ENCODE results near the gene RNF145. TPM values are rescaled to one million over a fixed set of nuclear protein-coding genes. Genes with fewer than 3 reads are reported as not detected.
"Not testable (repeated sequence)": the region's sequence is repeated elsewhere in the genome, so short reads cannot be mapped to it uniquely, and the experiment has no call there.

Gene RNF145
- total RNA-seq, 1 donor from 2014 or later: 93.1 TPM

GRCh38 chr5:159166416-159166815 lies 42.9 kb downstream of the RNF145 start:
- TF ChIP-seq, protein P1, sequence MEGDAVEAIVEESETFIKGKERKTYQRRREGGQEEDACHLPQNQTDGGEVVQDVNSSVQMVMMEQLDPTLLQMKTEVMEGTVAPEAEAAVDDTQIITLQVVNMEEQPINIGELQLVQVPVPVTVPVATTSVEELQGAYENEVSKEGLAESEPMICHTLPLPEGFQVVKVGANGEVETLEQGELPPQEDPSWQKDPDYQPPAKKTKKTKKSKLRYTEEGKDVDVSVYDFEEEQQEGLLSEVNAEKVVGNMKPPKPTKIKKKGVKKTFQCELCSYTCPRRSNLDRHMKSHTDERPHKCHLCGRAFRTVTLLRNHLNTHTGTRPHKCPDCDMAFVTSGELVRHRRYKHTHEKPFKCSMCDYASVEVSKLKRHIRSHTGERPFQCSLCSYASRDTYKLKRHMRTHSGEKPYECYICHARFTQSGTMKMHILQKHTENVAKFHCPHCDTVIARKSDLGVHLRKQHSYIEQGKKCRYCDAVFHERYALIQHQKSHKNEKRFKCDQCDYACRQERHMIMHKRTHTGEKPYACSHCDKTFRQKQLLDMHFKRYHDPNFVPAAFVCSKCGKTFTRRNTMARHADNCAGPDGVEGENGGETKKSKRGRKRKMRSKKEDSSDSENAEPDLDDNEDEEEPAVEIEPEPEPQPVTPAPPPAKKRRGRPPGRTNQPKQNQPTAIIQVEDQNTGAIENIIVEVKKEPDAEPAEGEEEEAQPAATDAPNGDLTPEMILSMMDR (IDR thresholded peaks at IDR 0.05; ENCODE audit: unreplicated experiment): no peak
- Mint-ChIP-seq H3K4me3 (no peak overlapping the region), H3K27ac (no peak overlapping the region), H3K36me3 (peaks cover 23% of the 10 kb centered on the region), H3K27me3 (ENCODE audit: low read depth) (no peaks in the 10 kb centered on the region), H3K9me3 (no peaks in the 10 kb centered on the region), H3K4me1 (no peaks in the 10 kb centered on the region)
- DNase-seq (ENCODE audit: low spot score in 2 of 2, unreplicated experiment in 2 of 2): no peak

- H3K27ac Mint-ChIP-seq: peak overlapping the region; percentile 22
Observed at GRCh38 chr5:159163701-159164046, 45.7 kb downstream of the RNF145 start.

DNA sequence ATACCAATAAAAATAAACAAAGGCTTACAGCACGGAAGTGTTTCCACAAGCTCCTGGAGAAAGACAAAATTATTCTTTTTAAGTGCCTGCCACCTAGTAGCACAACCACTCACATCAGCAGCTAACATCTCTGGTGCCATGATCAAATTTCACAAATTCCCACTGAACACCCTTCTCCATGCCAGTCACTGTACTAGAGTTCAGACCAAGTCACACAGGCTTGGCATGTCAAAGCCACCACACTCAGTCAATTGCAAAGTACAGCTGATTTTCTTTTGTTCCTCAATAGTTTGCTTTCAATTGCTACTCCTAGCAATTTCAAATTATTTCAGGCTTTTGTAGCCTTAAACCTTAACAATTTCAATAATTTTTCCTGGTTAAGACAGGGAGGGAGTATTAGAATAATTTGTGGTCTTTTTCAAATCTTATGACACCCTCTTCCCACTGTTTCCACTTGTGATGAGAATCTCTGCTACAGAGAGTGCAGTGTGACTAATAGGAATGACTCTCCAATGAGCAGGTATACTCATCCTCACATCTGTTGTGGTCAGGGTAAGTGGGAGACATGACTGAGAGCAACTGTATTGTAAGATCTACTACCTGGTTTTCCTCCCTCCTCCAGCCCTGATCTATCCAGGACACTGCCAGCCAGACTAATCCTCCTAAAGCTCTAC lies 46.2 kb downstream of the RNF145 start:
- DNase-seq (ENCODE audit: low spot score in 2 of 2, unreplicated experiment in 2 of 2): no peak
- TF ChIP-seq, protein P1 (IDR thresholded peaks at IDR 0.05; ENCODE audit: unreplicated experiment): no peak
- peaks cover 29% of the 10 kb centered on the region for H3K36me3 Mint-ChIP-seq

More at GRCh38 chr5:159163701-159164046, 45.7 kb downstream of the RNF145 start:
- Mint-ChIP-seq H3K36me3 (peaks cover 27% of the 10 kb centered on the region), H3K4me3 (no peak overlapping the region), H3K27me3 (ENCODE audit: low read depth) (no peaks in the 10 kb centered on the region), H3K4me1 (no peaks in the 10 kb centered on the region), H3K9me3 (no peaks in the 10 kb centered on the region)
- TF ChIP-seq, protein P1 (IDR thresholded peaks at IDR 0.05; ENCODE audit: unreplicated experiment): no peak
- DNase-seq (ENCODE audit: low spot score in 2 of 2, unreplicated experiment in 2 of 2): no peak

GRCh38 chr5:159161361-159162214 lies 47.8 kb downstream of the RNF145 start:
- Mint-ChIP-seq H3K27me3 (ENCODE audit: low read depth) (no peaks in the 10 kb centered on the region), H3K9me3 (no peaks in the 10 kb centered on the region), H3K4me1 (no peaks in the 10 kb centered on the region), H3K36me3 (peaks cover 25% of the 10 kb centered on the region), H3K4me3 (no peak overlapping the region), H3K27ac (no peak overlapping the region)
- DNase-seq (ENCODE audit: low spot score in 2 of 2, unreplicated experiment in 2 of 2): no peak
- TF ChIP-seq, protein P1 (IDR thresholded peaks at IDR 0.05; ENCODE audit: unreplicated experiment): no peak

More for the DNA sequence above, 46.2 kb downstream of the RNF145 start:
- no peaks in the 10 kb centered on the region for H3K9me3 Mint-ChIP-seq
- no peak overlapping the region for H3K4me3 Mint-ChIP-seq
- H3K27me3 Mint-ChIP-seq (ENCODE audit: low read depth): no peaks in the 10 kb centered on the region
- H3K27ac Mint-ChIP-seq: peak overlapping the region; percentile 22
- no peaks in the 10 kb centered on the region for H3K4me1 Mint-ChIP-seq

DNA sequence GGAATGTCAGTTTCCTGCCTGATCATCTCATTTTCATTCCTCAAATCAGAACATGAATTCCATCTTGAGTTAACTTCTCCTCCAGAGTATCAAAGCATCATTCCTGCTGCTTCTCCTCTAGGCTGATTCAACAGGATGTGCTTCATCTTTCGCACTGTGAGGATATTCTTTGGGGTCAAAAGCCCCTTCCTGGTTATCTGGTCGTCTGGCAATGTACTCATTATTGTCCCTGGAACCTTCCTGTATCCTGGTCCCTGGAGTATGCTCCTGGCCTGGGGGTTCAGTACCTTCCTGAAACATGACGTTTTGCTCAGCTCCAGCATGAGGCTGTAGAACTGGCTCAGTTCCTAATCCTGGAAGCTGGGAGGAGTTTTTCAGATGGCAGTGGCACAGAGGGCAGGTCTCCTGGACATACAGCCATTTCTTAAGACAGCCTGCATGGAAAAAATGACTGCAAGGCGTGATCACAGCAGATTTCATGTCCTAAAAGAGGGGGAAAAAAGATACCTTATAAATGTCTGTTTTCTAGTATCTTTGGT lies 50.7 kb downstream of the RNF145 start:
- H3K9me3 Mint-ChIP-seq; H3K4me3 Mint-ChIP-seq; H3K27me3 Mint-ChIP-seq (ENCODE audit: low read depth); DNase-seq (ENCODE audit: low spot score in 2 of 2, unreplicated experiment in 2 of 2); H3K27ac Mint-ChIP-seq; H3K4me1 Mint-ChIP-seq: not testable (repeated sequence)
- H3K36me3 Mint-ChIP-seq: peaks cover 22% of the 10 kb centered on the region

DNA sequence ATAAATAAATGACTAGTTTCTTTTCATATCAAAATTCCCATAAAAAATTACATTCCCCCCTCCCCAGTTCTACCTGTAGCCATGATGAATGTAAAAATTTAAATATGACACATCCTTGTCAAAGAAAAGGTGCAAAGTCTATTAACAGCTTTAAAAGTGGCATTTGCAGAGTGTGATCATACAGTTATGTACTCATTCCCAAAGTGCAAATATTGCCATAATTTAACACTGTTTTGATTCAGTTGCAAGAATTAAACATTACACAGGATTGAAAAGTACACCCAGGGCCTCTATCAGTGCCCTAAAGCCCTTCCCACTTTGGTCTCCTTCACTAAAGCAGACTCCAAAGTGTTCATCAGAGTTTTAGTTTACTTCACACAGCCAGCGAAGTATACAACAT lies 51.8 kb downstream of the RNF145 start:
- H3K27me3 Mint-ChIP-seq (ENCODE audit: low read depth): no peaks in the 10 kb centered on the region
- no peak overlapping the region for H3K4me3 Mint-ChIP-seq
- no peak overlapping the region for H3K27ac Mint-ChIP-seq
- peaks cover 18% of the 10 kb centered on the region for H3K36me3 Mint-ChIP-seq
- no peaks in the 10 kb centered on the region for H3K4me1 Mint-ChIP-seq
- no peaks in the 10 kb centered on the region for H3K9me3 Mint-ChIP-seq
- TF ChIP-seq, protein P1 (IDR thresholded peaks at IDR 0.05; ENCODE audit: unreplicated experiment): no peak
- DNase-seq (ENCODE audit: low spot score in 2 of 2, unreplicated experiment in 2 of 2): no peak
